PFSK-1 (cell line): ENCODE results near the gene IRF4.

Experiments used
- FOXP2 ChIP-seq: optimal IDR thresholded peaks from 2 replicates; pipeline ENCODE3; 2011; ENCODE audit warnings: borderline replicate concordance, control low read depth, inconsistent platforms; ENCODE audit not compliant: insufficient read depth; ENCODE audit errors: extremely low read length, extremely low read depth
- POLR2AphosphoS5 ChIP-seq: IDR thresholded peaks from 2 replicates; pipeline ENCODE4 v1.6.1; 2012; ENCODE audit warnings: low read depth, mild to moderate bottlenecking, control low read depth, low read length, moderate library complexity
- REST ChIP-seq, 2 experiments: IDR thresholded peaks; 2 replicates each; pipeline versions ENCODE4 v1.6.1 to v1.8.0; 2011 to 2012; ENCODE audit warnings: low read depth in 2 of 2, low read length in 2 of 2, control low read depth in 1 of 2, inconsistent platforms in 1 of 2, mild to moderate bottlenecking in 1 of 2, moderate library complexity in 1 of 2; ENCODE audit not compliant: insufficient read depth in 1 of 2
- SIN3A ChIP-seq: IDR thresholded peaks from 2 replicates; pipeline ENCODE4 v1.6.1; 2012; ENCODE audit warnings: mild to moderate bottlenecking, low read length, moderate library complexity, borderline replicate concordance; ENCODE audit not compliant: insufficient read depth
- TAF1 ChIP-seq: IDR thresholded peaks from 2 replicates; pipeline ENCODE4 v1.6.1; 2012; ENCODE audit warnings: low read length, control low read depth, borderline replicate concordance; ENCODE audit not compliant: insufficient read depth

IRF4 gene

GRCh38 chr6:380234-381218 lies 11.0 kb upstream of the IRF4 start:
- no peak for TF ChIP-seq POLR2AphosphoS5
- no peak for TF ChIP-seq FOXP2
- TF ChIP-seq TAF1: no peak
- no peak for TF ChIP-seq REST (IDR thresholded peaks at IDR 0.05; ENCODE audit: insufficient read depth in 1 of 2, low read depth in 2 of 2, low read length in 2 of 2)
- no peak for TF ChIP-seq SIN3A

- no peak for TF ChIP-seq SIN3A
- TF ChIP-seq POLR2AphosphoS5: no peak
- no peak for TF ChIP-seq FOXP2
- TF ChIP-seq TAF1: no peak
- TF ChIP-seq REST (IDR thresholded peaks at IDR 0.05; ENCODE audit: insufficient read depth in 1 of 2, low read depth in 2 of 2, low read length in 2 of 2): no peak
Observed at GRCh38 chr6:381742-382461, 9.7 kb upstream of the IRF4 start.

GRCh38 chr6:382883-383810 lies 8.4 kb upstream of the IRF4 start:
- TF ChIP-seq FOXP2: no peak
- no peak for TF ChIP-seq POLR2AphosphoS5
- TF ChIP-seq SIN3A: no peak
- no peak for TF ChIP-seq TAF1
- TF ChIP-seq REST (IDR thresholded peaks at IDR 0.05; ENCODE audit: insufficient read depth in 1 of 2, low read depth in 2 of 2, low read length in 2 of 2): no peak

- TF ChIP-seq REST (IDR thresholded peaks at IDR 0.05; ENCODE audit: insufficient read depth in 1 of 2, low read depth in 2 of 2, low read length in 2 of 2) (no peak), FOXP2 (no peak), TAF1 (no peak), SIN3A (no peak), POLR2AphosphoS5 (no peak)
Observed at GRCh38 chr6:383856-384255, 7.7 kb upstream of the IRF4 start.
